DMS153 treated with DMSO at 0.1 percent for 48 hours (cell line): ENCODE measurements around the gene CEP72.

Experiments used
- DNase-seq: peaks from one replicate; lab custom pipeline; 2025; ENCODE audit not compliant: unreplicated experiment; lab: John Stamatoyannopoulos, UW

CEP72 gene

GRCh38 chr5:652773-653350, 40.7 kb downstream of the CEP72 start:
- DNase-seq, result peak; percentile 38

- DNase-seq, result no peak
Observed at GRCh38 chr5:654071-654778, 42.1 kb downstream of the CEP72 start.

DNA sequence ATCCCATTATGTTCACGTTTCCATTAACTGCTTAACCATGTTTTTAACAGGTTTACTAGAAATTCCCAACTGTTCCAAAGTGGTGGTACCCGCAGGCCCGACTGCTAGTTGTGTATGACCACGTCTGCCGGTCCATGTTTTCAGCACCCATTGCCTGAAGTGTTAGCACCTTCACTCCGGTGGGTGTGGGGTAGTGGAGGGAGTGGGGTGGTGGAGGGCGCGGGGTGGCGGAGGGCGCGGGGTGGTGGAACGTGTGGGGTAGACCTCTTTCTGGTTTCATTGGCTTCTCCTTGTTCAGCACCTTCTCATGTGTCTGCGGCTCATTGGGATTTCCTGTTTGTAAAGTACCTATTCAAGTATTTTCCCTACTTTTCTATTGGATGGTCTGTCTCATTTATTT, 43.3 kb downstream of the CEP72 start:
- DNase-seq, result no peak

- DNase-seq, result no peak
Observed at GRCh38 chr5:657570-657969, 45.4 kb downstream of the CEP72 start.

DNA sequence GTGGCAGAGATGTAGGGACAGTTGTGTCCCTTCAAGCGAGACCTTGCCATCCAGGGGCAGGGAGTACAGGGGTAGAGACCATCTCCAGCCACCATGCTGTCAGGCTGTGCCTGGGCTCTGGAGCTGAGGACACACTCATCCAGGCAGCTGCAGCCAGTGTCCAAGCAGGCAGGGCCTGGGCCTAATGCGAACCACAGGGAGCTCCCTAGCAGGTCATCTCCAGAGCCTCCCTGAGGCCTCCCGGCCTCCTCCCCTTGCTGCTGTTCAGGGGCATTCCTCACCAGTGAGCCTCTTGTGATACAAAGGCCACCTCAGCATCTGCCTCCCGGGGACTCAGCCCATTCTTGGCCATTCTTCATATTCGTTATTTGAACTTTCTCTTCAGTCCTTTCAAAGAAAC, 46.0 kb downstream of the CEP72 start:
- DNase-seq, result no peak

- DNase-seq, result no peak
Observed at GRCh38 chr5:659496-660263, 47.5 kb downstream of the CEP72 start.

- DNase-seq, result no peak
Observed at GRCh38 chr5:660491-661030, 48.4 kb downstream of the CEP72 start.

GRCh38 chr5:661891-662750, 50.0 kb downstream of the CEP72 start:
- DNase-seq, result no peak

- DNase-seq, result no peak
Observed at GRCh38 chr5:662751-663435, 50.8 kb downstream of the CEP72 start.

GRCh38 chr5:663436-664342, 51.5 kb downstream of the CEP72 start:
- no peak for DNase-seq

DNA sequence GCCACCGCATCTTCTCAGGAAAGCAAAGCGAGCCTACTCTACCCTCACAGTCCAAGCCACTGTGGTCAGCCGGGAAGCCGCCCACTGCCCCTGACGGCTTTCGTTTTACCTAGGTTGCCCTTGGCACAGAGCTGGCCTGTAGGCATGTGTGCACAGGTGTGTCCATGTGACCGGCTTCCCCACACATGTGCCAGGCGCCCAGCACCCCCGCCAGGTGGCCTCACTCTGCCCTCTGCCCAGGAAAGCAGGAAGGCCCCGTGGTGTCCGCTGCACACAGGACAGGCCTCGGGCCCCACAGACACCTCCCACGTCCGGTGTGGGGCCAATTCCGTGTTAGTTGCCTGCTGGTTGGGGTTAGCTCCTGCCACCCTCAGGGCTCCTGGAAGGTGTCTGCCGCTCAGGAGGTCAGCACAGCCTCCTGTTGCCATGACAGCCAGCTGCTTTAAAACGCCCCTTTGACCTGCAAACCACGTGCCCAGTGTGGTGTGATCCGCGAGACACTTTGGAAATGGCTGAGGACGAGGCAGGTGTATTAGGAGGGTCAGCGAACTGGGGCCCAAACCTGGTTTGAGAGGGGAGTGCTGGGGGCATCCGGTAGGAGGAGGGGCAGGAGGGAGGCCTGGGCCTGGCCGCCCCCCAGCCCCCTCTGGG, 52.3 kb downstream of the CEP72 start:
- no peak for DNase-seq

DNA sequence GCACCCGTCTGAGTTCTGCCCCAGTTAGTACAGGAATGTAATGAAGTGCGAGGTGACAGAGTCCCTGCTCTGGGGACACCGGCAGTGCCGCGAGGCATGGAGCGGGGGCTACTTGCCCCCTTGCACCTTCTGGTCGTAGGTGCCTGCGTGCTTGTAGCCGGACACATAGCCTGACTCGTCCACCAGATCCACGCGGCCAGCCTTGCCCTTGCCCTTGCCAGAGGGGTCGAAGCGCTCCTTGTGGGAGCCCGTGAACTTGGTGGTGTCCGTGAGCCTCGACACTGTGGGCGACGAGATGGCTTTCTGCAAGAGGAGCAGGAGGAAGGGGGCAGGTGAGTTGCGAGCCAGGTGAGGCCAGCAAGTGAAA, 52.8 kb downstream of the CEP72 start:
- DNase-seq, result no peak

DNA sequence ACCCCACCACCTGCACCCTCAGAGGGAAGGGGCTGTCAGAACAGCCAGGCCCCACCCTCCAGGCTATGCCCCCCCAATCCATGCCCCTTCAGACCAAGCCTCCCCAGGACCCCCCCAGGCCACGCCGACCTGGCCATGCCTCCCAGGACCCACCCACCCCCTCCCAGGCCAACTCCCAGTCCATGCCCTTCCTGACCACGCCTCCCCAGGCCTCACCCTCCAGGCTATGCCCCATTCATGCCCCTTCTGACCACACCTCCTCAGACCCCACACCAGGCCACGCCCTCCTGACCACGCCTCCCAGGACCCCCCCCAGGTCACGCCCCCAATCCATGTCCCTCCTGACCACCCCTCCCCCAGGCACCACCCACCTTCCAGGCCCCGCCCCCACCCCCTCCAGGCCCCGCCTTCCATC, 53.4 kb downstream of the CEP72 start:
- no peak for DNase-seq

DNA sequence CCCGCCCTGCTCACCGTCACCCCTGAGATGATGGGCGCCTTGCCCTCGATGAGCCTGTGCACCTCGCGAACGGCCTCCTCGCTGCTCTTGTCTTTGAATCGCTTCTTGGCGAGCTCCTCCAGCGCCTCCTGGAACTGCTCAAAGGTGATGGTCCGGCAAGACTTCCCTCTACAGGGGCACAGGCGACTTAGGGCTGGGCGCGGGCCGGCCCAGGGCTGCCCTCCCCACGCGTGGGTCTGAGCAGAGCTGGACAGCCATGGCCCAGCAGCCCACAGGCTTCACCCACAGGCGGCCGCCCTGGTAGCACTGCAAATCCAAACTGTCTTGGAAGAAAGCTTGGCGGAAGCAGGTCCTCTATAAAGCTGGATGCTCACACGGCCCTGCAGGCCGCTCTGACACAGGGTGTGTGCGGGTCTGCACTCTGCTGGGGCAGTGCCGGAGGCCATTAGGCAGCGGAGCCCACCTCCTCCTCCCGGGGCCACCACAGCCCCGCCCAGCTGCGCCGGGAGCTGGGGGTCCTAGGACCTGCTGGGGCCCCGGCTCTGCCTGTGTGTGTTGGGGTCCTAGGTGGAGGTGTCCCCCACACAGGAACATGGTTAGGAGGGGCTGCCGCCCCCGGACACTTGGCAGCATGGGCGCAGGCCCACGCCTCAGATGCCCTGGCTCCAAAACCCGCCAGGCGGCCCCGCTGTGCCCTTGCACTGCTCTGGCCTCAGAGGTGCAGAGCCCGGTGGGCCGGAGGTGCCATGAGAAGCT, 54.0 kb downstream of the CEP72 start:
- no peak for DNase-seq

DNA sequence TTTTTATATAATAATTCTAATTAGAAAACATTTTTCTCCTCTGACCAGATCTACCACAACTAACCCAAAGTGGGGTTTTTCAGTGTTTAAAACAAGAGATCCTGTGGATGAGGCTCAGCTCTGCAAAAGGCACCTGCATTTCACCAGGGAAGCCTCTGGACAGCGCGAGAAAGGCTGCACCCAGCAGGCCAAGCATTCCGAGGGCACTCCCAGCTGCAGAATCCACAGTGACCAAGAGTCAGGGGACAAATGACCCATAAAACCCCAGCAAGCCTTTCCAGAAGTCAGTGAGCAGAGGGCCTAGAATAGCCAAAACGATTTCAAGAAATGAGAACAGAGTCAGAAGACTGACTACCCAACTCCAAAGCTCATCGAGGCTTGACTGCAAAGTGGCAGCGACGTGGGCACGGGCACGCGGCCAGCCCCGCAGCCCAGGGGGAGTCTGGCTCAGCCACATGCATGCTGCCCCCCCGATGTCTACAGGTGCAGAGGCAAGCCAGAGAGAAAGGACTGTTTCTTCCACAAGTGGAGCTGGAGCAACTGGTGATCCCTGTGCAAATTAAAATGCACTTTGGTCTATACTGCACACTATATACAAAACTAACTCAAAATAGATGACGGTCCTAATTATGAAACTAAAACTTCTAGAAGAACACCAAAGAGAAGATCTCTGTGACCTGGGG, 54.8 kb downstream of the CEP72 start:
- no peak for DNase-seq

- no peak for DNase-seq
Observed at GRCh38 chr5:668283-668995, 56.3 kb downstream of the CEP72 start.
